HG03520 (cell line): Measurements from ENCODE around the gene FYN.
"Not testable (repeated sequence)": the region's sequence is repeated elsewhere in the genome, so short reads cannot be mapped to it uniquely, and the experiment has no call there.

Experiments
- ATAC-seq: cut with Tn5 transposase; IDR thresholded peaks from one replicate; pipeline ENCODE4 v1.9.1; 2021; ENCODE audit warnings: mild to moderate bottlenecking, moderate library complexity; ENCODE audit not compliant: unreplicated experiment

The FYN gene

DNA sequence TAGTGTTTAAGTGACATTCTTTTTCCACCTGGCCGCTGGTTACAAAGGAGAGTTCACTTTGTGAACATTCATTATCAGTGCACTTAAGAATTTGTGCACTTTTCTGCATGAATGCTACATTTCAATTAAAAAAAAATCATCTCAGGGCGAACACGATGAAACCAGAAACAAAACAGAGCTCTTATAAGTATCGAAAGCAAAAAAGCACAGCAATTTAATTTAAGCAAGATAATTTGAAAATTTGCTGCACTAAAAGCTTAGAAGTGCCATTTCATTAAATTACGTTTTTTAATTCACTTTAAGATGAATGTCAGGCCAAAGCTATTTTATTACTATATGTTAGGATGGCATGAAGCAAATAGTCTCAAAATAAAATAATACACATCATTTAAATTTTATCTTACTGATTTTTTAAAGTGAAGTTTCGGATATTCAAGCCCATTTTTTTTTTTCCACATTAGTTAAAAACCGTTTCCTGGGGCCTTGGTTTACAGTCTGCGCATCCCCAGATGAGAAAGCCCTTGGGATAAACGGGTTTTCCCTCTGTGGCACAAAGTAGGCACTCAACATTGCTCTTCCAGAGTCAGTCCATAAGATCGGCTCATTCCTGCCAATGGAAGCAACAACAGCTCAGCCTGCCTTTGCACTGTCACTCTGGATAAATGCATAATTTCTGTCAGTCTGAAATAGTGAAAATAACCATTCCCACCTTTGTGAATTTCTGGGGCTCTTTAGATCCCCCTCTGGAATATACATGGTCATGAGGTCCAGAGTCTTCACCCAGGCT, 80.1 kb downstream of the FYN start:
- no peak for ATAC-seq

DNA sequence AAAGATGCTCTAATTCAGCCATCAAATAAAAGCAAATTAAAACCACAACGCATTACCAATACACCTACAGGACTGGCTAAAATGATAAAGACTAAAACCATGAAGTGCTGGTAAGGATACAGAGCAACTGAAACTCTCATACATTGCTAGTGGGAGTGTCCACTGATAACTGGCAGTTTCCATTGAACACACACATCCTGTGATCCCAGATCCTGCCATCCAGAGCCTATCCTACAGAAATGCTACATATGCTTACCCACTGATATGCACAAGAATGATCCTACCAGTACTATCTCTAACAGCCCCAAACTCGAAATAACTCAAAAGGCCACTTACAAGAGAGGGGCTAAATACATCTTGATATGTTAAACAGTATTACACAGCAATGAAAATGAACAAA, 81.0 kb downstream of the FYN start:
- ATAC-seq = no peak

DNA sequence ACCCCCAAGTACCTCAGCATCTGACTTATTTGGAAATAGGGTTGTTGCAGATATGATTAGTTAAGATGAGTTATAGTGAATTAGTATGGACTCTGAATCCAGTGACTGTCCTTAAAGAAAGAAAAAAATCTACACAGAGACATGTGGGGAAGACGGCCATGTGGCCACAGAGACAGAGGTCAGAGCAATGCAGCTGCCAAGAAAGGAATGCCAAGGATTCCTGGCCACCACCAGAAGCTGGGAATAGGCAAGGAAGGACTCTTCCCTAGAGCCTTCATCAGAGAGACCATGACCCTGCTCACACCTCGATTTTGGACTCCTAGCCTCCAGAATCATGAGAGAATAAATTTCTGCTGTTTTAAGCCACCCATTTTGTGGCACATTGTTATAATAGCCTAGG, 81.8 kb downstream of the FYN start:
- ATAC-seq = no peak

DNA sequence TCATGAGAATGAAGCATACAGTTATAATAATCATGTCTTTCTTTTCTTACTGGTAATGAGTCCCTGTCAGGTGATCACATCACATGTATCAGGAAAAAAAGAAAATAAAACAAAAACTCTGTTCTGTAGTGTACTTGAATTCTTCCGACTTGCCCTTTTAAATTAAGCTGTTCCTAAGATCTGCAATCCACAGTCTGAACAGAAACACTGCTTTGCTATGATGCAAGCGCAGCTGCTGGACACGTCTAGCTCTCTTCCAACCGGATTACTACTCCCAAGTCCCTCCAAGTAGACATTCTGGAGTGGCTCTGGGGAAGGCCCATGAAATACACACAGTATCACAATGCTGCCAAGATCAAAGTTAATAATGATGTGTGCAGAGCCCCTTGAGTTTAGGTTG, 83.7 kb downstream of the FYN start:
- no peak for ATAC-seq

DNA sequence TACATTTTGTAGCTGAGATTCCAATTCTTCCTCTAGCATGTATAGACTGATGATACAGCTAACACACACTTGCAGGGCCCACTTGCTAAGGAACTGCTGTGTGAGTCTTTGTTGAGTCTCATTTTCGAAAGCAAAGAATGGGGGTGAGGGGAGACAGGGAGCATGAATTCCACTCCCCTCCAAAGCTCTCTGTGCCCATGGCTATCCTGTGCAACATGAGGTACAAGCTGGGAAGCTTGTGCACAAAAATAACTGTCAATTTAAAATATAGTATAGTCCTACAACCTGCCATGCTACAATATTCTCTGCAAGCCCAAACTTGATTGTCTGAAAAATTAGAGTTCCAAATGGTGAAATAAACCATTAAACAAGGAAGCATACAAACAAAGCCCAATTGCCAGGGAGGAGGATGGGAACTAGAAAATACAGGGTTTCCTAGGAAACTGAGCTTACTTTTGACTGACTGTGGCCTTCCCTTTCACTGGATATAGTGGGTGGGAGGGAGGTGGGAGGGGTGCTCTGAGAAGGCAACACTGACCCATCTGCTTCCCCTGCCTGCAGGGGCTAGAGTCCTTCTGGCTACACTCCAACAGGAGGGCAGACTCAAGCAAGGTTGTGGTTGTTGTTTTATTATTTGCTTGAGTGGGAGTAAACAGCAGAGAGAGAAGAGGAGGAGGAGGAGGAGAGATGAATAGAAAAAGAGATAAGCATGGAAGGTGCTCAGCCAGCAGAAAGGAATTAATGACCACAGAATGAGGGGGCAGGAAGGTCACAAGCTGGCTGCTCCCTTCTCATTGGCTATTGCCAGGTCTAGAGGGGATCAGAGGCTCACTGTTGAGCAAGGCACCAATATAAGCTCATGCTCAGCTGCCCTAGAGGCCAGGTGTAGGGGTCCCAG, 84.6 kb downstream of the FYN start:
- ATAC-seq = no peak

DNA sequence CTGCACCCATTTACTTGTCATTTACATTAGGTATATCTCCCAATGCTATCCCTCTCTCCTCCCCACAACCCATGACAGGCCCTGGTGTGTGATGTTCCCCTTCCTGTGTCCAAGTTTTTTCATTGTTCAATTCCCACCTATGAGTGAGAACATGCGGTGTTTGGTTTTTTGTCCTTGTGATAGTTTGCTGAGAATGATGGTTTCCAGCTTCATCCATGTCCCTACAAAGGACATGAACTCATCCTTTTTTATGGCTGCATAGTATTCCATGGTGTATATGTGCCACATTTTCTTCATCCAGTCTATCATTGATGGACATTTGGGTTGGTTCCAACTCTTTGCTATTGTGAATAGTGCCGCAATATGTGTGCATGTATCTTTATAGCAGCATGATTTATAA, 87.1 kb downstream of the FYN start:
- not testable (repeated sequence) for ATAC-seq

DNA sequence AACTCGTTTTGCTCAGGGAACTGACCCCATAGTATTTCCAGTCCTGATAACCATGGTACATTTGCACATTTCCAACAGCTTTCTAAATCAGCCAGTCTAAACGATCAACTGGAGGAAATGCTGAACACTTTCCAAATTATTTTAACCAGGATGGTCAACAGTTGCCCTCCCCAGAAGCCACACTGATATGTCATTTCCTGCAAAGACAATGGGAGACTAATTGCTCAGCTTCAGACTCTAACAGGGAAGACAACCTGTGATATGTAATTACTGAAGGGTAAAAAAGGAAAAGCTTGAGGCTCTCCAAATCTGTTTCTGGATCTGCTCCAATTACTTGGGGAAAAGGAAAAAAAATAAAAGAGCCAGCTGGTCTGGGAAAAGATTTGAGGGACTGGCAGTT, 88.8 kb downstream of the FYN start:
- no peak for ATAC-seq

DNA sequence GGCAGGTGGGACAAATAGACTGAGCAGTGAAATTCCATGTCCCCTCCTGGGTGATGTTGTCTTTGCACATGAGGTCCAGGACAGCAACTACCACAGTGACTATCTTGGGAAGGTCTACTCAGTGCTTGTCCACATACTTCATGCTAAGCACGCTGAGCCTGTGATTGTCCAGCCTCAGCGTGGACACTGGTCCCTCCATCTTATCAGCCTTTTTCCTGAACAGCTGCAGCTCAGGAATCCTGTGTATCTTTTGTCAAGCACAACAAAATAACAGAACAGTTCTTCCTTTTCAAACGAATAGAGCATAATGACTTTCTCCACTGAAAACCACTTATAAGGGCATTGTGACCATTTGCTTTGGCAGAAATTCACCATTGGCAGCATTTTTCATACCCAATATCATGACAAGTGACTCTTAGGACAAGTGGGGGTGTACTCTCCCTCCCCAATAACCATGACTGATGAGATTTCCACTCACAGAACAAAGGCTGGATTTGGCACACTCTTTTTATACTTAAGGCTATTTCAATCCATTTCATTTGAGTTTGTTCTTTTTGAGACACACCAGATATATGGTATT, 90.3 kb downstream of the FYN start:
- no peak for ATAC-seq

DNA sequence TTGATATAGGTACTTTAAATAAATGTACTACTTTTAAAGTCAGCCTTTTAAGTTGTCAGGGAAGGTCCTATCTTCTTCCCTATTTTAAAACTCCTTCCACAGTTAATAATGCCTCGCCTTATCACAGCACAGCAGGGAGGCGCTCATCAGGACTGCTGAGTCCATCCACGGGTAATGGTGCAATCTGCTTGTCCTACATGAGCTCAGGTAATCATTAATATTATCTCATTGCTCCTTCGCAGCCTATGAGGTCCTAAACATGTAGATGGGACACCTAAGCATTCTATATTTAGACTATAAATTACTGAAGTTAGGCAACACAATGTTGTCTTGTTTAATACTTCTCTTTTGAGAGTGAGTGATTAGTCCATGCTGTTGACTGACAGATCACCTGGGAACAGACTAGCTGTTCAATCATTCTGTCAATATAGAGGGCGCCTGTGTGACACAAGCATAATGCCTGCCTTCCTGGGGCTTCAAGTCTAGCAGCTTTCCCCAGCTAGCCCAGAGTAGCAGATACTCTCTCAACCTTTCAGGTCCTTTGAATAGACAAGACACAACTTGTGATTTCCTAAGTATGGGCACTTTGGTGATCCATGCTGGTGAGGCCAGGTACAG, 91.0 kb downstream of the FYN start:
- ATAC-seq = no peak

DNA sequence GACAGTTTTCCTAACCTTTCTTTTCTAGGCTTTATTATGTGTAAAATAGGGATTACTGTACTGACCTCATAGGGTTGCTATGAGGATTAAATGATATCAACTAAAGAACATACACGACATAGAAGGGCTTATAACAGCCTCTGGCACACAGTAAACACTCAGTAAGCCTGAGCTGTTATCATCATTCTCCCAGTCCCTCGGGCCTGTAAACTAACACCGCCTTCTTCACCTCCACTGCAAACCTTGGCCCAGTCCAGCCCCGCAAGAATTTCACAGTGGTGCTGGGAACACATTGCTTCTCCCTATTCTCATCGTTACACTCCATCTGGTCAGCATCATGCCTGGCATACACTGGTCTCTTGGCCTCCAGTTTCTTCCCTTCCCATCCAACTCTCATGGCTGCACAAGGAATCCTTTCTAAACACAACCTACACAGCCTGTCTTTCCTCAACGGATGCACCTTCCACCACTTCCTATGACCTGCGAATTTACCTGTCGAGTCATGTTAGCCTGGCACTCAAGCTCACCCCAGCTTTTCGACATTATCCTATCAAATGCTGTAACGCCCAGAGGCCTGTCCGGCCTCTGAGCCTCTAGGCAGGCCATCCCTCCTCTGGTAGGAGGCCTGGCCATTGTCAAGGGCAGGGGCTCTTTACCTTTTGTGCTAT, 92.1 kb downstream of the FYN start:
- ATAC-seq = no peak

DNA sequence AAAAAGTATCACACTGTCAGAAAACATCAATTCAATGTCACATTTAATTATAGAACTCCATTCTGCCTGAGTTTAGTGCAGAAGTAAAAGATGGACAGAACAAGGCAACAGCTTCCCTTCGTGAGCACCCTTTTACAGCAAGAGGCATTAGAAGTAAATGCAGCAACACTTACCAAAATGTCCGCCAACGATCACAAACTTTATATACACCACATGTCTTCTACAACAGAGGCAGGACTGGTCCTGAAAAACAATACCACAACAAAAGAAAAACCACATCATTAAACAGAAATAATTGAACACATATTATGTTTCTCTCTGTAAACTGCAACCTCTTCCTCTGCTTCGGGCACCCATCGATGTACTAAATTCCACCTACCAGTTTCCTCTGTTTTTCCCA, 92.9 kb downstream of the FYN start:
- ATAC-seq = no peak

DNA sequence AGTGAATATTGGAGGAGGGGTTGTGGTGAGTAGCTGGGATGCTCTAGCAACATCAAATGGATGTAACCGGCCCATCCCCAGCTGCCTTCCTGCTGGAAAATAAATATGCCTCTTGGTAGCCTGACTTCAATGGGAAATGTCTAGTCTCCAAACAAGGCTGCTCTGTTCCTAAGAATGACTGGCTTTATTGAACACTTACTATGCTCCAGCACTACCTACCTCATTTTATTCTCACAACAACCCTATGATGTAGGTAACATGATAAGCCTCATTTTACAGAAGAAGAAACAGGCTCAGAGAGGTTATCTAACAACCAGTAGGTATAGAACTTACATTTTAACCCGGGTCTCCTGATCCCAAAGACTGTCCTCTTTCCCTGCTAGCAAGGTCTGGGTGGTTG, 93.6 kb downstream of the FYN start:
- ATAC-seq = no peak

DNA sequence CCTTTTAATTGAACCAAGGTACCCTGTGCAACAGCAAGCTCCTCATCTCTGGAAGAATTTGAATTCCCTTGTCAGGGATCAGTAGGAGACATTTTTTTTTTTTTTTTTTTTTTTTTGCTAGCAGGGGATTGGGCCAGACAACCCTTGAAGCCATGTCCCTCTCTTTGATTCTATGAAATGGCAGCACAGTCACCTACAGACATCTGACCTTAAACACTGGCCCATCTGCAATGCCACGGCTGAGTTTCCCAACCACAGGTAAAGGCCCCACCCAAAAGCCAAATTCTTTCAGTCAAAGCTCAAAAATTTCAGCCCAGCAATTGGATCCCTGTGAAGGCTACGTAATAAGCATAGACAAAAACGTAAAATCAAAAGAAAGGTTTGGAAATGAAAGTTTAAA, 94.2 kb downstream of the FYN start:
- ATAC-seq = no peak

DNA sequence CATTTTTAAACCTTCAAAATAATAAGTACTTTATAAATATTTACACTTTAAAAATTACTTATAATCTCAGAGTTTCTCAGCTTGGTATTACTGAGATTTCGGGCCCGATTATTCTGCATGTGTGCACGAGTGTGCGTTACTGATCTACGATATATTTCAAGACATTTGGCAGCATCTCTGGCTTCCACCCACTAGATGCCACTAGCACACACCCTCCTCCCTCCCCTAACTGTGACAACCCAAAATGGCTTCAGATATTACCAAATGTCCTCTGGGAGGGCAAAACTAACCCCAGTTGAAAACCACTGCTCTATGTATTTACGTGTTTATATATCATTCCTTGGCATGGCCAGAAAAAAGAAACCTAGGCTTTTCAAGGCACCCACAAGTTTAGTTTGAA, 95.9 kb downstream of the FYN start:
- peak; percentile 48 for ATAC-seq

DNA sequence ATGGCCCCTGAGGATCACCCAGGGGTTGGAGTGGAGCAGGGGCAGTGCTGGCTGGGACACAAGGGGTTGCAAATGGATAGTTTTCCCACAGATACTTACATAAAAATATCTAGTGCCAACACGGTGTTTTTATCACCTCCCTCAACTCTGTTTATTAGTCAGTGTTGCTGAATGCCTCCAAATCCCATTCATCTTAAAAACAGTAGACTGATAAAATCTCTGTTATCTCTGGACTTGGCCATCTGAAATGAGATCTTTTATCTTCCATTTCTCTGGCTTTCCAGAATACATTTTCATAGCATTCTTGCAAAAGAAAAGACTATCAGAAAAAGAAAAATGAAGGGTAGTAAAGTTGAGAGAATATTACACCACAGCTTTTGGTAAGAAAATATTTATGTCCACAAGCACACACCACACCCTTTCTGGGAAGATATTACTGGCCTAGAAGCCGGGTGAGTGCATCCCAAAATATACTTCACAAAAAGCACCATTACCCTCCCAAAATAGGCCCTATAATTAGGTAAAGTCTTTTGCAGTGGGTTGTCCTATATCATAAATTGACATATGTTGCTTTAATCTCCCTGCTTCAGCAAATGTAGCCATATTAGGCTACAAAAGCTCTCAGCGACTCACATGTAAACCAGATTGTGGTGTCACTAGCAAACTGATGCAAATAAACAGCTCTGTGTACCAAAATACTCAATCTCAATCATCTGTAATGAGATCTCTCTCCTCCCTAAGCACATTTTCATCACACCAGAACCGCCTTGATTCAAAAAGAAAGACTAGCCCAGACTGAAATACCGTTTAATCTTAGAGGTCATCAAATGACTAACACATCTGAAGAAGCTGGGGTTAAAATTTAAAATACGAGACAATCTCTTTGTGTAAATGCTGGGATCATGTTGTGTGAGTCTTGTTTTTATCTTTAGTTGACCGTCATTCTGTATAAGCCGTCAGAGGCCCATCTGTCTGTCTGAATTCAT, 96.7 kb downstream of the FYN start:
- ATAC-seq = no peak

DNA sequence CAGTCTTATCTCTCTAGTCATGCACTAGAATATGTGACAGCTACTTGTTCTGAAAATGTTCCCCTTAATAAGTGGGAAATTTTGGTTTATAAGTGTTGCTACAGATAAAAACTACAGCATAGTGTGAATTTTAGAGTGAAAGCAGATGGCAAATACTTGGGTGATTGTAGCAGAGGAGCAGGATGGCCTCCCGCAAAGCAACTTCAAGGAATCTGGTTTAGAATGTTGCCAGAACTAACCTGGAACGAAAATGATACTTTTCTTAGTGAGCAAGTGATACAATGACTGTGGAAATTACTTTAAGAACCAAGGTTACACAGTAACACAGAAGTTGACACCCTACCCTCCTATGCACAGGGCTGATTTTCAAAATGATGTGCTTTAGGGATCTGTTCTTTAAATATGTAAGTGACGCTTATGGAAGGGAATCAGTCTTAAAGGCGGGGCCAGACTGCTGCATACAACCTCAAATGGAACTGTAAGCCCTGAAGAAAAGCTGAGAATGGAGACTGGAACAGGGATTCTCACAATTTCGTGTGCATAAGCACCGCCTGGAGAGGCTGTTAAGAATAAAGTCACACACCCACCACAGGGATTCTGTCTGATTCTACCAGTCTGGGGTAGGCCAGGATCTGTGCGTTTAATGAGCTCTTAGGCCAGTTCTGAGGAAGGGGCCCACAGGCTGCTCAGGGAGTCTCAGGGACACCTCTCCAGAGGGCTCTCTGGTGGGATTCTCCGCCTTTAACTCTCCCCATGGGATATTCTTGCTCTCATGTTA, 97.9 kb downstream of the FYN start:
- no peak for ATAC-seq

DNA sequence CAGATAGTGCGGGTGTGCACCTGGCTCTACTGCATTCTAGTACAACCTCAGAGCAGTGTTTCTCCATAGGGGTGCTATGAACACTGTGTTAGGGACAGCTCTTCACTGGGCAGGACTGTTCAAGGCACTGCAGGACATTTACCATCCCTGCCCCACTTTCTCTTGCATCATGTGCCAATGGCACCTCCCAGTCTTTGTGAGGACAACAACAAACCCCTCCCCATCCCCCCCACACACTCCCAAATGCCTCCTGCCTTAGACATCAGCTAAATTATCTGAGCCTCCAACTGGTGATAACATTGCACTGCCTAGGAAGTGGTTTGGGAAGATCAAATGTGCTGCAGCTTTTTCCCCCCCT, 98.9 kb downstream of the FYN start:
- ATAC-seq = no peak

DNA sequence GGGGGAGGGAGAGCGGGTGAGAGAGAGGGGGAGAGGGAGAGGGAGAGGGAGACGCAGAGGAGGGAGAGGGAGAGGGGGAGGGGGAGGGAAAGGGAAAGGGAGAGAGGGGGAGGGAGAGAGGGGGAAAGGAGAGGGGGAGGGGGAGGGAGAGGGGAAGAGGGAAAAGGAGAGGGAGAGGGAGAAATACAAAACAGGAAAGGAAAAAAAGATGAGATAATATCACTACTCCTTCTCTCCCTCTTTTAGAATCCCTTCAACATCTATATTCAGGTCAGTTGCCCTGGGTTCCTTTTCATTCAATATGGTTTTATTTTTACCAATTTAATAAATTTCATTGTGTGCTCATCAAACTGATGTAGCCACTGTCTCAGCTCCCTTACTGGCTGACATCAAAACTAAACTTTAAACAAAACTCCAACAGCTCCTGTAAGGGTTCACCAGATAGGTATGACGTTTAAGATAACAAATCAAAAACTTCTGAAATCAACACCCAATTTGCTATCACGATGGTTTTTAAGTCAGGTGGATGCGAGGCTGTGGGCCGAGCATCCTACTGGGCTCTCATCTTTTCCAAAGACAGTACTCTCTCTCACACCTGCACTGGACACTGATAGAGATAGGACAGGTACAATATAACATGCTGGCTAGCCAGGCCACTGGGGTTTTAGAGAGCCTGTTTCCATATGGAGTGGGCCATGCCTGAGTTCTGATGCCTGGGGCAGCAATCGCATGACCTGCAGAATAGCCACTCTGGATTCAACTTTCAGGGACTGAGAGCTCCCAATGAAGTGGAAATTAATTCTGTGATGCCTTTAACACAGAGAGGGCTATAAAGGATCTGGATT, 99.5 kb downstream of the FYN start:
- ATAC-seq = no peak
